ENCODE data around the gene VSIR.

GRCh38 chr10:71774916-71775702 lies 1.8 kb upstream of the VSIR start:
- TF ChIP-seq TARDBP (IDR thresholded peaks at IDR 0.05) = no peak
- no peak for TF ChIP-seq PBX2 (CRISPR knock-in tag; IDR thresholded peaks at IDR 0.05; ENCODE audit: low read depth)
- TF ChIP-seq PBX2 (tag; conservative IDR thresholded peaks at IDR 0.05; ENCODE audit: low read depth) = no peak
- no peak for TF ChIP-seq ETV5 (CRISPR knock-in tag; IDR thresholded peaks at IDR 0.05; ENCODE audit: low read depth)
- no peak for TF ChIP-seq CTCF (IDR thresholded peaks at IDR 0.05 in 2 of 3, conservative IDR thresholded peaks at IDR 0.05 in 1 of 3; ENCODE audit: insufficient read depth in 2 of 3, low read depth in 1 of 3, low read length in 3 of 3)
- no peak for TF ChIP-seq MAFG (tag; conservative IDR thresholded peaks at IDR 0.05)
- no peak for TF ChIP-seq USF2 (CRISPR knock-in tag; IDR thresholded peaks at IDR 0.05)
- no peak for TF ChIP-seq FOXM1 (IDR thresholded peaks at IDR 0.05; ENCODE audit: low read depth)
- no peak for TF ChIP-seq FOXM1 (CRISPR knock-in tag; IDR thresholded peaks at IDR 0.05; ENCODE audit: low read depth)
- no peak for TF ChIP-seq RFX5 (IDR thresholded peaks at IDR 0.05; ENCODE audit: low read depth, low read length)
- TF ChIP-seq MAX (CRISPR knock-in tag; IDR thresholded peaks at IDR 0.05) = no peak
